HCT116 (cell line): ENCODE measurements around the gene ELK3. TPM values are rescaled to one million over a fixed set of nuclear protein-coding genes. Genes with fewer than 3 reads are reported as not detected.

Experiments
- ATAC-seq: fragments of 200-7000 bp; cut with Tn5 transposase; 2 replicates; pipeline ENCODE4 v1.9.1; 2020; ENCODE audit warnings: mild to moderate bottlenecking, moderate library complexity
- BruUV-seq: library from RNA; stranded (reverse); fragments of 400-500 nt; replicated peaks from 2 replicates; lab custom pipeline; 2021; lab: Mats Ljungman, UMichigan
- CTCF ChIA-PET: fragments of 300-600 bp; sonication (Branson Sonifier 250); formaldehyde crosslinking; loops from one replicate; lab custom pipeline; 2021; ENCODE audit warnings: antibody characterized with exemption; lab: Charles Lee
- POLR2A ChIA-PET: fragments of 300-600, 350-600 bp; sonication (Branson Sonifier 250); formaldehyde crosslinking; loops from one replicate; lab custom pipeline; 2021; ENCODE audit warnings: antibody characterized with exemption; lab: Charles Lee
- RAD21 ChIA-PET, 2 experiments: fragments of 300-600 bp; sonication (Branson Sonifier 250); formaldehyde crosslinking; loops; one replicate each; lab custom pipeline; 2023; ENCODE audit warnings: low total read pairs in 2 of 2; ENCODE audit not compliant: uncharacterized antibody in 2 of 2, unreplicated experiment in 2 of 2, low non-redundant PET in 1 of 2; lab: Charles Lee
- DNase-seq: peaks from one replicate; pipeline ENCODE4 v3.0.0-alpha.2; 2010; ENCODE audit warnings: low read depth, low spot score
- H2AFZ ChIP-seq: fragments of 200-600 bp; shearing (Covaris generic), sonication (generic); 2 replicates; pipeline ENCODE4 v1.6.1; 2017; ENCODE audit warnings: low read depth, mixed run types, mixed read lengths, antibody characterized with exemption, low read length; ENCODE audit not compliant: poor library complexity, severe bottlenecking
- H3K27ac ChIP-seq: 2 replicates; pipeline ENCODE4 v1.5.1; 2012; ENCODE audit warnings: low read depth, low read length
- H3K27me3 ChIP-seq: fragments of 200-600 bp; sonication (generic); 2 replicates; pipeline ENCODE4 v1.6.1; 2016; ENCODE audit warnings: mixed run types, low read length, mixed read lengths; ENCODE audit not compliant: insufficient read depth
- H3K36me3 ChIP-seq, 2 experiments: fragments of 200-500 bp in 1 of 2; fragments of 200-600 bp in 1 of 2; sonication (Bioruptor generic) in 1 of 2; sonication (generic) in 1 of 2; 2 replicates each; pipeline versions ENCODE4 v1.5.1 to v1.6.1; 2014 to 2016; ENCODE audit warnings: low read length in 2 of 2, inconsistent platforms in 1 of 2, mixed read lengths in 1 of 2, mixed run types in 1 of 2; ENCODE audit not compliant: insufficient read depth in 2 of 2, control insufficient read depth in 1 of 2
- H3K4me1 ChIP-seq, 2 experiments: fragments of 200-600 bp in 1 of 2; sonication (generic) in 1 of 2; 2 replicates each; pipeline versions ENCODE4 v1.5.1 to v1.6.1; 2012 to 2017; ENCODE audit warnings: low read length in 2 of 2, inconsistent platforms in 1 of 2, mild to moderate bottlenecking in 1 of 2, mixed read lengths in 1 of 2, mixed run types in 1 of 2, moderate library complexity in 1 of 2; ENCODE audit not compliant: insufficient read depth in 2 of 2, control insufficient read depth in 1 of 2
- H3K4me2 ChIP-seq: fragments of 200-600 bp; sonication (generic); 2 replicates; pipeline ENCODE4 v1.6.1; 2017; ENCODE audit warnings: mixed run types, low read length, mixed read lengths
- H3K4me3 ChIP-seq, 2 experiments: fragments of 200-600 bp in 1 of 2; sonication (generic) in 1 of 2; replicated peaks in 1 of 2; 2 replicates each; pipeline ENCODE4 v1.5.1; 2011 to 2016; ENCODE audit warnings: low read length in 2 of 2, control low read depth in 1 of 2, low read depth in 1 of 2, mild to moderate bottlenecking in 1 of 2, mixed read lengths in 1 of 2, mixed run types in 1 of 2
- H3K79me2 ChIP-seq: fragments of 200-600 bp; sonication (generic); 2 replicates; pipeline ENCODE4 v1.6.1; 2017; ENCODE audit warnings: mild to moderate bottlenecking, mixed run types, low read length, moderate library complexity, mixed read lengths; ENCODE audit not compliant: insufficient read depth
- H3K9ac ChIP-seq: fragments of 200-600 bp; sonication (generic); 2 replicates; pipeline ENCODE4 v1.6.1; 2016; ENCODE audit warnings: low read length, mixed read lengths
- H3K9me2 ChIP-seq: fragments of 200-600 bp; sonication (generic), shearing (Covaris generic); 2 replicates; pipeline ENCODE4 v1.6.1; 2017; ENCODE audit warnings: mixed run types, mild to moderate bottlenecking, moderate library complexity; ENCODE audit not compliant: insufficient read depth
- H3K9me3 ChIP-seq, 2 experiments: fragments of 200-500 bp in 1 of 2; fragments of 200-600 bp in 1 of 2; sonication (Bioruptor generic) in 1 of 2; sonication (generic) in 1 of 2; 2 replicates each; pipeline ENCODE4 v1.6.1; 2014 to 2017; ENCODE audit warnings: low read length in 2 of 2, mixed read lengths in 2 of 2, inconsistent platforms in 1 of 2, low read depth in 1 of 2, mild to moderate bottlenecking in 1 of 2, mixed run types in 1 of 2, moderate library complexity in 1 of 2; ENCODE audit not compliant: control insufficient read depth in 1 of 2, insufficient read depth in 1 of 2
- H4K20me1 ChIP-seq: fragments of 200-600 bp; sonication (generic), shearing (Covaris generic); 2 replicates; pipeline ENCODE4 v1.6.1; 2017; ENCODE audit warnings: mixed run types, mild to moderate bottlenecking, moderate library complexity; ENCODE audit not compliant: insufficient read depth
- EGR1 ChIP-seq: IDR thresholded peaks from 2 replicates; pipeline ENCODE4 v1.6.1; 2012; ENCODE audit warnings: low read depth
- EZH2phosphoT487 ChIP-seq: fragments of 200-600 bp; IDR thresholded peaks from 2 replicates; pipeline ENCODE4 v1.6.1; 2018; ENCODE audit warnings: antibody characterized with exemption, borderline replicate concordance
- FOSL1 ChIP-seq: IDR thresholded peaks from 2 replicates; pipeline ENCODE4 v1.6.1; 2012; ENCODE audit warnings: low read depth
- JUND ChIP-seq: IDR thresholded peaks from 2 replicates; pipeline ENCODE4 v1.6.1; 2012
- POLR2AphosphoS5 ChIP-seq: IDR thresholded peaks from 2 replicates; pipeline ENCODE4 v1.6.1; 2011; ENCODE audit warnings: mild to moderate bottlenecking, low read depth, low read length, moderate library complexity
- SP1 ChIP-seq: IDR thresholded peaks from 2 replicates; pipeline ENCODE4 v1.6.1; 2012; ENCODE audit warnings: low read depth
- SRF ChIP-seq: IDR thresholded peaks from 2 replicates; pipeline ENCODE4 v1.6.1; 2012; ENCODE audit warnings: low read depth
- ZFX ChIP-seq: fragments of 450-650 bp; IDR thresholded peaks from 2 replicates; pipeline ENCODE4 v1.6.1; 2017
- ZNF274 ChIP-seq: fragments of 200-500 bp; sonication (Bioruptor generic); IDR thresholded peaks from 2 replicates; pipeline ENCODE4 v1.6.1; 2014; ENCODE audit warnings: mild to moderate bottlenecking, low read depth, low read length, inconsistent platforms
- intact Hi-C: fragments of 100-400 bp; cut with micrococcal nuclease; formaldehyde crosslinking; loops from 2 replicates; pipeline ENCODE4 v1.10.0; 2022
- total RNA-seq: library from RNA; stranded (reverse); gene quantifications from one replicate; pipeline ENCODE4 v1.2.1, GENCODE V29; 2021; ENCODE audit not compliant: unreplicated experiment
- TF ChIP-seq, protein P1 (sequence below): IDR thresholded peaks from 2 replicates; pipeline ENCODE4 v1.6.1; 2012

The ELK3 gene
- total RNA-seq, 1 experiment from 2014 or later, result 45.6 TPM

- Histone ChIP-seq H2AFZ (no peak overlapping the region), H3K27ac (no peak overlapping the region), H3K9ac (no peak overlapping the region), H3K4me1 (peaks cover 16 to 26% of the 10 kb centered on the region in 2 experiments), H3K4me2 (no peak overlapping the region), H3K27me3 (no peaks in the 10 kb centered on the region), H3K9me2 (no peaks in the 10 kb centered on the region), H3K4me3 (no peak overlapping the region), H3K9me3 (no peaks in the 10 kb centered on the region), H3K36me3 (peaks cover 0 to 30% of the 10 kb centered on the region in 2 experiments; a peak in 1 of 4 replicates), H4K20me1 (no peaks in the 10 kb centered on the region), H3K79me2 (peaks cover 54% of the 10 kb centered on the region)
- no TSS peak for BruUV-seq
- DNase-seq, result no peak
- ATAC-seq, result no peak
- RAD21 ChIA-PET, result no interaction called here
- TF ChIP-seq, protein P1, sequence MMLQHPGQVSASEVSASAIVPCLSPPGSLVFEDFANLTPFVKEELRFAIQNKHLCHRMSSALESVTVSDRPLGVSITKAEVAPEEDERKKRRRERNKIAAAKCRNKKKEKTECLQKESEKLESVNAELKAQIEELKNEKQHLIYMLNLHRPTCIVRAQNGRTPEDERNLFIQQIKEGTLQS, result no peak
- TF ChIP-seq POLR2AphosphoS5 (no peak), EZH2phosphoT487 (no peak), SP1 (no peak), EGR1 (no peak), JUND (no peak), FOSL1 (no peak), ZNF274 (no peak), ZFX (no peak)
- POLR2A ChIA-PET, result no interaction called here
- intact Hi-C loops, result no loop called here
- CTCF ChIA-PET, result interaction anchor here (1.2 kb wide), 1 partner anchor 8 kb away, joined by 4 read pairs; no protein-coding TSS in a partner anchor
Observed at GRCh38 chr12:96223411-96224218, 29.4 kb downstream of the ELK3 start.

- ChIA-PET POLR2A (no interaction called here), CTCF (interaction anchor here (1.2 kb wide), 1 partner anchor 9 kb away, joined by 4 read pairs; no protein-coding TSS in a partner anchor)
- Histone ChIP-seq H3K4me1 (peaks cover 11 to 20% of the 10 kb centered on the region in 2 experiments), H3K27ac (no peak overlapping the region), H2AFZ (no peak overlapping the region), H3K79me2 (peaks cover 55% of the 10 kb centered on the region), H3K9ac (no peak overlapping the region), H3K4me3 (no peak overlapping the region), H3K4me2 (no peak overlapping the region)
- intact Hi-C loops, result no loop called here
- DNase-seq, result no peak
- TSS peak; percentile 23 for BruUV-seq
- no peak for TF ChIP-seq SRF
- TF ChIP-seq, all 23 proteins: peak for 0
- no peaks in the 10 kb centered on the region for H4K20me1 ChIP-seq
- peaks cover 0 to 30% of the 10 kb centered on the region in 2 experiments; a peak in 1 of 4 replicates for H3K36me3 ChIP-seq
- RAD21 ChIA-PET, result no interaction called here
- no peaks in the 10 kb centered on the region for H3K9me3 ChIP-seq
- no peak for ATAC-seq
- no peaks in the 10 kb centered on the region for H3K9me2 ChIP-seq
- no peaks in the 10 kb centered on the region for H3K27me3 ChIP-seq
Observed at GRCh38 chr12:96224219-96224615, 30.0 kb downstream of the ELK3 start.
